HG03520 (cell line): ENCODE measurements around the gene STARD13.

Experiments
- ATAC-seq: cut with Tn5 transposase; IDR thresholded peaks from one replicate; pipeline ENCODE4 v1.9.1; 2021; ENCODE audit warnings: mild to moderate bottlenecking, moderate library complexity; ENCODE audit not compliant: unreplicated experiment

STARD13 gene

GRCh38 chr13:33229446-33230177, 55.9 kb downstream of the STARD13 start:
- no peak for ATAC-seq

GRCh38 chr13:33228648-33229445, 56.7 kb downstream of the STARD13 start:
- ATAC-seq, result no peak

- ATAC-seq, result no peak
Observed at GRCh38 chr13:33227927-33228647, 57.5 kb downstream of the STARD13 start.

- ATAC-seq, result no peak
Observed at GRCh38 chr13:33224686-33225085, 60.9 kb downstream of the STARD13 start.

- no peak for ATAC-seq
Observed at GRCh38 chr13:33224191-33224590, 61.4 kb downstream of the STARD13 start.

GRCh38 chr13:33219926-33220325, 65.6 kb downstream of the STARD13 start:
- ATAC-seq, result no peak

GRCh38 chr13:33218426-33218825, 67.1 kb downstream of the STARD13 start:
- no peak for ATAC-seq

GRCh38 chr13:33218020-33218419, 67.5 kb downstream of the STARD13 start:
- no peak for ATAC-seq

GRCh38 chr13:33217256-33217655, 68.3 kb downstream of the STARD13 start:
- ATAC-seq, result no peak

- no peak for ATAC-seq
Observed at GRCh38 chr13:33213797-33214196, 71.8 kb downstream of the STARD13 start.

- no peak for ATAC-seq
Observed at GRCh38 chr13:33213024-33213768, 72.4 kb downstream of the STARD13 start.

- ATAC-seq, result no peak
Observed at GRCh38 chr13:33212396-33212795, 73.2 kb downstream of the STARD13 start.

- ATAC-seq, result no peak
Observed at GRCh38 chr13:33210090-33210489, 75.5 kb downstream of the STARD13 start.

- ATAC-seq, result no peak
Observed at GRCh38 chr13:33208290-33209220, 77.0 kb downstream of the STARD13 start.

GRCh38 chr13:33207615-33207961, 78.0 kb downstream of the STARD13 start:
- ATAC-seq, result no peak

GRCh38 chr13:33206945-33207614, 78.5 kb downstream of the STARD13 start:
- ATAC-seq, result no peak

- ATAC-seq, result no peak
Observed at GRCh38 chr13:33206425-33206824, 79.1 kb downstream of the STARD13 start.

GRCh38 chr13:33205804-33206221, 79.7 kb downstream of the STARD13 start:
- ATAC-seq, result no peak

- no peak for ATAC-seq
Observed at GRCh38 chr13:33205224-33205623, 80.3 kb downstream of the STARD13 start.
